ENCODE measurements around the gene ALAS2.

The ALAS2 gene

DNA sequence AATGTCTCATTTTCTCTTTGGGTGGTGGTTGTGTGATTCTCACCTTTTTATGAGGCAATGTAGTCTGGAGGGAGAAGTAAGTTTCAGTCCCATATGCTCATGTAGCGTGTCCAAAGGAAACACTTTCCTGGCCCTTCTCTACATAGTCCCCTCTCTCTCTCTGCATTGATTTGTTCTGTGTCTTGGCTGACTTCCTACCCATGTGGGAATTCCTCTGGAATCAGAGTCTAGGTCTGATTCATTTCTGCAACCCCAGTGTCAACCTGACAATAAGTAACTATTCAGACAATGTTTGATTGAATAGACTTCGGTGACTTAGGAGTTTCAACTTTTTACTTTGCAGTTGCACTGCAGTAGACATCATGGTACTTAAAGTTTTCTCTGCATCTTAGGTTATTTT lies 2.7 kb upstream of the ALAS2 start:
- Histone ChIP-seq H3K79me2 (no peaks in the 10 kb centered on the region), H3K4me1 (no peaks in the 10 kb centered on the region), H3K9ac (no peak overlapping the region), H3K9me3 (ENCODE audit: control insufficient read depth, low read length) (no peaks in the 10 kb centered on the region), H3K27me3 (ENCODE audit: control insufficient read depth, insufficient read depth, low read length) (no peaks in the 10 kb centered on the region), H3K27ac (no peak overlapping the region), H3K4me3 (ENCODE audit: low read depth, low read length) (no peak overlapping the region), H3K36me3 (ENCODE audit: control insufficient read depth, insufficient read depth, low read length) (no peaks in the 10 kb centered on the region), H3K4me2 (ENCODE audit: low read length) (no peak overlapping the region), H2AFZ (no peak overlapping the region)
- TF ChIP-seq, protein P1, sequence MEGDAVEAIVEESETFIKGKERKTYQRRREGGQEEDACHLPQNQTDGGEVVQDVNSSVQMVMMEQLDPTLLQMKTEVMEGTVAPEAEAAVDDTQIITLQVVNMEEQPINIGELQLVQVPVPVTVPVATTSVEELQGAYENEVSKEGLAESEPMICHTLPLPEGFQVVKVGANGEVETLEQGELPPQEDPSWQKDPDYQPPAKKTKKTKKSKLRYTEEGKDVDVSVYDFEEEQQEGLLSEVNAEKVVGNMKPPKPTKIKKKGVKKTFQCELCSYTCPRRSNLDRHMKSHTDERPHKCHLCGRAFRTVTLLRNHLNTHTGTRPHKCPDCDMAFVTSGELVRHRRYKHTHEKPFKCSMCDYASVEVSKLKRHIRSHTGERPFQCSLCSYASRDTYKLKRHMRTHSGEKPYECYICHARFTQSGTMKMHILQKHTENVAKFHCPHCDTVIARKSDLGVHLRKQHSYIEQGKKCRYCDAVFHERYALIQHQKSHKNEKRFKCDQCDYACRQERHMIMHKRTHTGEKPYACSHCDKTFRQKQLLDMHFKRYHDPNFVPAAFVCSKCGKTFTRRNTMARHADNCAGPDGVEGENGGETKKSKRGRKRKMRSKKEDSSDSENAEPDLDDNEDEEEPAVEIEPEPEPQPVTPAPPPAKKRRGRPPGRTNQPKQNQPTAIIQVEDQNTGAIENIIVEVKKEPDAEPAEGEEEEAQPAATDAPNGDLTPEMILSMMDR (IDR thresholded peaks at IDR 0.05), result no peak

DNA sequence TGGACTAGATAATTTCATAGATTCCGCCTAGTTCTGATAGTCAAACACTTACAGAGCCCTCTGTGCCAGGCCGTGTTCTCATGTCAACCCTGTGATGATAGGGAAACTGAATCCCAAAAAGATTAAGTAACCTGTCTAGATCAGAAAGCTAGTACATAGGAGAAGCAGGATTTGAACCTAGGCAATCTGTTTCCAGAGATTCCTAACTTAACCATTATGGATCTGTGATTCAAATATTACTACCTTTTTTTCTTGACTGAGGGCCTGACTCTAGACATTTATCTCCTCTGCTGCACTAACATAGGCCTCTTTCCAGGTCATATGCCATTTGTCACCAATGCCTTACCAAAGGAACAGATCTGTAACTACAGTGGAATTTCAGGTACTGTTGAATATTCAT lies 1.5 kb downstream of the ALAS2 start:
- Histone ChIP-seq H3K36me3 (ENCODE audit: control insufficient read depth, insufficient read depth, low read length) (no peaks in the 10 kb centered on the region), H3K27ac (no peak overlapping the region), H3K4me1 (no peaks in the 10 kb centered on the region), H3K4me2 (ENCODE audit: low read length) (no peak overlapping the region), H3K9ac (no peak overlapping the region), H3K79me2 (no peaks in the 10 kb centered on the region), H2AFZ (no peak overlapping the region), H3K4me3 (ENCODE audit: low read depth, low read length) (no peak overlapping the region), H3K9me3 (ENCODE audit: control insufficient read depth, low read length) (no peaks in the 10 kb centered on the region), H3K27me3 (ENCODE audit: control insufficient read depth, insufficient read depth, low read length) (no peaks in the 10 kb centered on the region)
- TF ChIP-seq, protein P1 (IDR thresholded peaks at IDR 0.05), result no peak

DNA sequence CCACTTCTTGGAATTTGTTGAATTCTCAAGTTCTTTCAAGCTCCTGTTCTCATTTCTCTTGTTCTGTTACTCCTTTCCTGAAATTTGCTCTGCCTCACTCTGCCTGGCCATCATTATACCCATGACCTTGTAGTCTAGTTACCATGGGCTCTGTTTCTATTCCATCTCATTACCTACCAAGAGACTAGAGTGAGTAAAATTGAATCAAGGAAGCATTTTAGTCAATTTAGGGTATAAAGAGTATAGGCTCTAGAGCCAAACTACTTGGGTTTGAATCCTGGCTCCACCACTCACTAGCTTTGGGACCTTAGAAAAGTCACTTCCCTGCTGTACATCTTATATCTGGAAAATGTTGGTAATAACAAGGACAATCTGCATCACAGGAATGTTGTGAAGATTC lies 2.2 kb downstream of the ALAS2 start:
- TF ChIP-seq, protein P1 (IDR thresholded peaks at IDR 0.05), result no peak
- Histone ChIP-seq H2AFZ (no peak overlapping the region), H3K4me2 (ENCODE audit: low read length) (no peak overlapping the region), H3K27me3 (ENCODE audit: control insufficient read depth, insufficient read depth, low read length) (no peaks in the 10 kb centered on the region), H3K9ac (no peak overlapping the region), H3K4me1 (no peaks in the 10 kb centered on the region), H3K9me3 (ENCODE audit: control insufficient read depth, low read length) (no peaks in the 10 kb centered on the region), H3K79me2 (no peaks in the 10 kb centered on the region), H3K27ac (no peak overlapping the region), H3K36me3 (ENCODE audit: control insufficient read depth, insufficient read depth, low read length) (no peaks in the 10 kb centered on the region), H3K4me3 (ENCODE audit: low read depth, low read length) (no peak overlapping the region)

DNA sequence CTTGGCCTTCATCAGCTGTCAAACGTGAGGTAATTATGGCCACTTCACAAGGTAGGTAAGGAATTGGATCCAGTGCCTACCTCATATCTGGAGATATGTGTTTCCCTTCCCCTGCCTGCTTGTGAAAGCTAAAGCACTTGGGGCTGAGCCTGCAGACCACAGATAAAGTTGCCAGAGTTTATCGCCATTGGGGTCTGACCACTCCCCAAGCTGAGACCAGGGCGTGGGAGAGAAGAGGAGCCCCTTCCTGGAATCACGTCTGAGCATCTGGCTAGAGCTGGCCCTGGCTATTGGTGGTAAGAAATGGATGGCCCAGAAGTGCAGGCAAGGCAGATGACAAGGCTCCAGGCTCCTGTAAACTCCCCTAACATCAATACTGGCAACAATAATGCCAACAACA lies 2.7 kb downstream of the ALAS2 start:
- Histone ChIP-seq H3K9me3 (ENCODE audit: control insufficient read depth, low read length) (no peaks in the 10 kb centered on the region), H3K4me2 (ENCODE audit: low read length) (no peak overlapping the region), H3K27ac (no peak overlapping the region), H3K9ac (no peak overlapping the region), H3K79me2 (no peaks in the 10 kb centered on the region), H3K27me3 (ENCODE audit: control insufficient read depth, insufficient read depth, low read length) (no peaks in the 10 kb centered on the region), H3K4me1 (no peaks in the 10 kb centered on the region), H3K4me3 (ENCODE audit: low read depth, low read length) (no peak overlapping the region), H2AFZ (no peak overlapping the region), H3K36me3 (ENCODE audit: control insufficient read depth, insufficient read depth, low read length) (no peaks in the 10 kb centered on the region)
- TF ChIP-seq, protein P1 (IDR thresholded peaks at IDR 0.05), result no peak

DNA sequence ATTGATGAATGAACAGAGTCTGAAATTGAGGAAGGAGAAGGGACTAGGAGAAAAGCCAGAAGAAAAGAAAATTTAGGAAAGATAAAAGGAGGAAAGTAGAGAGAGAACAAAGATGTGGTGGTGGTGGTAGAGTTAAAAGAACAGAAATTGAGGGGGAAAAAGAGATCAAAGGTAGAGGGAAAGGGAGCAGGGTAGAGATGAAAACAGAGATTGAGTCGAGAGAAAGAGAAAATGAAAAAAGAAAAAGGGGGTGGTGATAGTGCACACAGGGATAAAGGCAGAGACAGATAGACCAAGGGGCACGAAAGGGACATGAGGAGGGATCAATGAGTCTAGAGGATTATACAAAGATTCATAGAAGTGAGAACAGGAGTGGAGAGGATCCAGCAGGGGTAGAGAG lies 3.9 kb downstream of the ALAS2 start:
- no peaks in the 10 kb centered on the region for H3K36me3 ChIP-seq (ENCODE audit: control insufficient read depth, insufficient read depth, low read length)
- no peak overlapping the region for H3K9ac ChIP-seq
- H3K4me2 ChIP-seq (ENCODE audit: low read length), result no peak overlapping the region
- no peaks in the 10 kb centered on the region for H3K4me1 ChIP-seq
- H3K4me3 ChIP-seq (ENCODE audit: low read depth, low read length), result no peak overlapping the region
- H3K27ac ChIP-seq, result no peak overlapping the region
- H3K79me2 ChIP-seq, result no peaks in the 10 kb centered on the region
- no peak overlapping the region for H2AFZ ChIP-seq
- TF ChIP-seq, protein P1 (IDR thresholded peaks at IDR 0.05), result no peak
- no peaks in the 10 kb centered on the region for H3K9me3 ChIP-seq (ENCODE audit: control insufficient read depth, low read length)
- no peaks in the 10 kb centered on the region for H3K27me3 ChIP-seq (ENCODE audit: control insufficient read depth, insufficient read depth, low read length)

Data from parathyroid adenoma (tissue), 2 donors.